K562 (cell line): ENCODE data around the gene PEX5. TPM values are rescaled to one million over a fixed set of nuclear protein-coding genes. Genes with fewer than 3 reads are reported as not detected.

Experiments used
- ATAC-seq: fragments of 200-7000 bp; cut with Tn5 transposase; 3 replicates; pipeline ENCODE4 v1.9.1; 2020; ENCODE audit warnings: moderate library complexity
- BruUV-seq: library from RNA; stranded (reverse); fragments of 400-500 nt; replicated peaks from 2 replicates; lab custom pipeline; 2021; lab: Mats Ljungman, UMichigan
- CTCF ChIA-PET: fragments of 300-600 bp; formaldehyde crosslinking; extraction: SDS; loops from one replicate; lab custom pipeline; 2021; ENCODE audit warnings: low intra/inter-chr PET ratio; lab: Yijun Ruan, JAX
- POLR2A ChIA-PET: fragments of 300-600, 350-650 bp; sonication (Branson Sonifier 250); formaldehyde crosslinking; extraction: SDS; loops from one replicate; lab custom pipeline; 2021; ENCODE audit warnings: antibody characterized with exemption, inconsistent platforms; lab: Yijun Ruan, JAX
- DNase-seq, 4 experiments: peaks; one replicate each; pipeline versions ENCODE4 v3.0.0 to v3.0.0-alpha.2; 2011 to 2018; ENCODE audit warnings: low spot score in 3 of 4, mixed read lengths in 3 of 4; ENCODE audit errors: extremely low read depth in 1 of 4
- FAIRE-seq: peaks from 2 replicates; lab custom pipeline; 2011; peaks lifted over from hg19 to GRCh38; lab: Jason Lieb, UNC
- H2AFZ ChIP-seq: 2 replicates; pipeline ENCODE4 v1.6.0; 2011; ENCODE audit warnings: low read depth, low read length, control low read depth, inconsistent platforms
- H3K27ac ChIP-seq: fragments of 200-600 bp; 3 replicates; pipeline ENCODE4 v1.8.0; 2011; ENCODE audit warnings: low read depth, mild to moderate bottlenecking, control low read depth, inconsistent platforms, low read length, moderate library complexity, mixed read lengths; ENCODE audit errors: extremely low read depth
- H3K27me3 ChIP-seq, 2 experiments: fragments of 300-600 bp in 1 of 2; 2 replicates in 1 of 2; 3 replicates in 1 of 2; pipeline versions ENCODE4 v1.6.0 to v1.8.0; 2011; ENCODE audit warnings: inconsistent platforms in 2 of 2, low read length in 2 of 2, mild to moderate bottlenecking in 1 of 2, mixed read lengths in 1 of 2, moderate library complexity in 1 of 2; ENCODE audit not compliant: control insufficient read depth in 2 of 2, insufficient read depth in 2 of 2
- H3K36me3 ChIP-seq: fragments of 300-600 bp; 3 replicates; pipeline ENCODE4 v1.8.0; 2011; ENCODE audit warnings: mild to moderate bottlenecking, low read length, inconsistent platforms; ENCODE audit not compliant: control insufficient read depth, insufficient read depth
- H3K4me1 ChIP-seq, 2 experiments: fragments of 200-600 bp in 1 of 2; replicated peaks in 1 of 2; 2 replicates in 1 of 2; 3 replicates in 1 of 2; pipeline versions ENCODE4 v1.5.1 to v1.8.0; 2011; ENCODE audit warnings: inconsistent platforms in 2 of 2, low read length in 2 of 2, mild to moderate bottlenecking in 1 of 2, mixed read lengths in 1 of 2, moderate library complexity in 1 of 2; ENCODE audit not compliant: control insufficient read depth in 2 of 2, insufficient read depth in 2 of 2
- H3K4me2 ChIP-seq: 2 replicates; pipeline ENCODE4 v1.6.1; 2011; ENCODE audit warnings: low read length, control low read depth, inconsistent platforms, mixed read lengths; ENCODE audit not compliant: insufficient read depth
- H3K4me3 ChIP-seq: fragments of 200-600 bp; sonication (generic), shearing (Covaris generic); 2 replicates; pipeline ENCODE4 v1.5.1; 2016; ENCODE audit warnings: control low read depth, inconsistent platforms
- H3K79me2 ChIP-seq: fragments of 200-600 bp; 3 replicates; pipeline ENCODE4 v1.8.0; 2011; ENCODE audit warnings: low read length, inconsistent platforms; ENCODE audit not compliant: control insufficient read depth, insufficient read depth
- H3K9ac ChIP-seq, 2 experiments: 2 replicates each; pipeline versions ENCODE4 v1.6.0 to v1.6.1; 2011; ENCODE audit warnings: low read depth in 2 of 2, low read length in 2 of 2, control low read depth in 1 of 2, inconsistent platforms in 1 of 2, mild to moderate bottlenecking in 1 of 2, mixed read lengths in 1 of 2; ENCODE audit not compliant: insufficient read depth in 1 of 2
- H3K9me1 ChIP-seq: one replicate; pipeline ENCODE4 v1.6.0; 2011; ENCODE audit warnings: inconsistent platforms, mild to moderate bottlenecking, low read length, moderate library complexity; ENCODE audit not compliant: control insufficient read depth, insufficient read depth
- H3K9me3 ChIP-seq: replicated peaks from 2 replicates; pipeline ENCODE4 v1.5.1; 2011; ENCODE audit warnings: low read depth, low read length, inconsistent platforms; ENCODE audit not compliant: control insufficient read depth, insufficient read depth
- H4K20me1 ChIP-seq: replicated peaks from 2 replicates; pipeline ENCODE4 v1.6.1; 2011; ENCODE audit warnings: low read length, inconsistent platforms, mixed read lengths; ENCODE audit not compliant: control insufficient read depth, insufficient read depth
- ARHGAP35 ChIP-seq: fragments of 450-650 bp; IDR thresholded peaks from 2 replicates; pipeline ENCODE4 v1.6.1; 2018; ENCODE audit not compliant: partially characterized antibody
- BACH1 ChIP-seq: fragments of 200-800 bp; sonication (Bioruptor generic); IDR thresholded peaks from 2 replicates; pipeline ENCODE4 v1.6.1; 2016; ENCODE audit warnings: missing genetic modification characterization, missing compliant biosample characterization
- BRCA1 ChIP-seq, 2 experiments: fragments of 450-650 bp in 1 of 2; sonication (generic) in 1 of 2; formaldehyde crosslinking in 1 of 2; IDR thresholded peaks; 2 replicates each; pipeline versions ENCODE4 v1.5.0 to v1.6.1; 2017 to 2020; ENCODE audit warnings: mild to moderate bottlenecking in 1 of 2, missing genetic modification reagents in 1 of 2
- CTCFL ChIP-seq: IDR thresholded peaks from 2 replicates; pipeline ENCODE4 v1.6.1; 2011; ENCODE audit warnings: borderline replicate concordance, low read depth, mild to moderate bottlenecking, moderate library complexity, low read length; ENCODE audit not compliant: insufficient read depth, poor library complexity, severe bottlenecking
- NKRF ChIP-seq: fragments of 450-650 bp; IDR thresholded peaks from 2 replicates; pipeline ENCODE4 v1.6.1; 2016; ENCODE audit warnings: borderline replicate concordance
- TAF15 ChIP-seq: fragments of 200-400 bp; formaldehyde crosslinking; IDR thresholded peaks from 2 replicates; pipeline ENCODE4 v1.6.1; 2017; ENCODE audit warnings: mild to moderate bottlenecking, low read depth, low read length, moderate library complexity
- USF1 ChIP-seq: sonication (generic); formaldehyde crosslinking; IDR thresholded peaks from 2 replicates; pipeline ENCODE4 v1.9.0; 2022; ENCODE audit warnings: mild to moderate bottlenecking, missing genetic modification reagents
- ZBTB8A ChIP-seq: fragments of 450-650 bp; IDR thresholded peaks from 2 replicates; pipeline ENCODE4 v1.6.1; 2018; ENCODE audit warnings: mild to moderate bottlenecking, moderate library complexity; ENCODE audit not compliant: partially characterized antibody
- ZNF280B ChIP-seq: fragments of 250-450 bp; sonication (Bioruptor Pico); IDR thresholded peaks from 2 replicates; pipeline ENCODE4 v1.5.1; 2021; ENCODE audit warnings: mild to moderate bottlenecking
- ZNF668 ChIP-seq: fragments of 250-450 bp; sonication (Bioruptor Pico); IDR thresholded peaks from 2 replicates; pipeline ENCODE4 v1.8.0; 2022; ENCODE audit warnings: mild to moderate bottlenecking, inconsistent platforms
- WGBS: fragments of 100-300 bp; shearing (Covaris generic); methylation state at CpG from one replicate; pipeline ENCODE4 v1.1.6; 2016; ENCODE audit warnings: low coverage, mixed read lengths; ENCODE audit not compliant: insufficient coverage; ENCODE audit errors: missing lambda C conversion rate; 5-methylcytosine and 5-hydroxymethylcytosine counted together
- in situ Hi-C: fragments of 300-500 bp; cut with MboI; formaldehyde crosslinking; loops from 4 replicates; pipeline ENCODE4 v1.15.0; 2018; ENCODE audit warnings: inconsistent platforms, mixed read lengths
- intact Hi-C: fragments of 100-400 bp; cut with micrococcal nuclease; formaldehyde crosslinking; loops from 2 replicates; pipeline ENCODE4 v1.14.2; 2022
- polyA plus RNA-seq, 8 experiments: library from polyadenylated mRNA; depleted of rRNA in 4 of 8; stranded (reverse) in 5 of 8; unstranded in 3 of 8; fragments of >200 nt; fragmentation: Nextera tagmentation in 2 of 8; fragmentation: Illumina TruSeq in 1 of 8; extraction: Ambion mirVana in 2 of 8; extraction: Trizol in 1 of 8; gene quantifications; 2 replicates each; pipeline versions ENCODE4 v1.2.1 to v1.2.3, GENCODE V29; 2011 to 2014; ENCODE audit warnings: inconsistent platforms in 1 of 8, missing spikeins in 1 of 8
- total RNA-seq, 7 experiments: library from RNA; depleted of rRNA in 6 of 7; stranded (reverse); fragments of >200 nt in 6 of 7; fragmentation: Illumina TruSeq in 2 of 7; extraction: Trizol in 2 of 7; gene quantifications; 2 replicates each; pipeline versions ENCODE4 v1.2.1 to v1.2.3, GENCODE V29; 2011 to 2021; ENCODE audit warnings: low replicate concordance in 1 of 7
- TF ChIP-seq, protein P1 (sequence below): fragments of 450-650 bp; IDR thresholded peaks from one replicate; pipeline ENCODE4 v1.6.1; 2018; ENCODE audit warnings: mild to moderate bottlenecking, moderate library complexity; ENCODE audit not compliant: partially characterized antibody

Gene PEX5
- total and polyA plus RNA-seq, 9 of the 15 experiments (the other 6 are each of a cell fraction or from before 2014, with no cell fraction given): 1.4 to 26.1 (median 14.0) TPM

DNA sequence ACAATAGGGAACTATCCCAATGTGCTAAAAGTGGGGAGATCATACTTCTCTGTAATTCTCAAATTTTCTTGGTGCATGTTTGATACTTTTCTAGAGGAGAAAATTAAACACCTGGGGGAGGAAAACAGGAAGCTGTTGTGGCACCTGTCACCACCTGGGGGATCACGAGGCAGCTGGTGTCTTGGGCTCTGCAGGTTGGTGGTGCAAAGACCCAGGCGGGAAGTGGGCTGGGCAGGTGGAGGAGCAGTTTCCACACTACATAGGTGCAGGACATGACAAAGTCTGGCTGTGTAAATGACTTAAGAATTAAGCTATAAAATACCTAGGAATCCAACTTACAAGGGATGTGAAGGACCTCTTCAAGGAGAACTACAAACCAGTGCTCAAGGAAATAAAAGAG, 23.2 kb downstream of the PEX5 start:
- no peaks in the 10 kb centered on the region for H3K4me1 ChIP-seq
- H2AFZ ChIP-seq: no peak overlapping the region
- 88% methylated on average over 1 of the region's 2 CpGs for WGBS
- no peak for ATAC-seq
- intact Hi-C loops (no loop called here), in situ Hi-C loops (no loop called here)
- no peaks in the 10 kb centered on the region for H3K9me1 ChIP-seq
- no TSS peak for BruUV-seq
- no peak overlapping the region for H3K4me3 ChIP-seq
- FAIRE-seq: no peak
- H3K27me3 ChIP-seq: no peaks in the 10 kb centered on the region
- peaks cover 46% of the 10 kb centered on the region for H3K36me3 ChIP-seq
- H4K20me1 ChIP-seq: no peaks in the 10 kb centered on the region
- no peak for DNase-seq
- ChIA-PET POLR2A (no interaction called here), CTCF (no interaction called here)
- H3K4me2 ChIP-seq: no peak overlapping the region
- no peaks in the 10 kb centered on the region for H3K79me2 ChIP-seq
- no peak overlapping the region for H3K9ac ChIP-seq
- no peaks in the 10 kb centered on the region for H3K9me3 ChIP-seq
- H3K27ac ChIP-seq: no peak overlapping the region
- TF ChIP-seq ZBTB8A (no peak), ZNF668 (no peak), TAF15 (no peak), ARHGAP35 (no peak), CTCFL (no peak), USF1 (CRISPR knock-in tag) (no peak), BACH1 (tag) (no peak), NKRF (no peak), ZNF280B (no peak), BRCA1 (IDR thresholded peaks at IDR 0.05) (no peak), BRCA1 (CRISPR knock-in tag; IDR thresholded peaks at IDR 0.05) (no peak)
- TF ChIP-seq, protein P1, sequence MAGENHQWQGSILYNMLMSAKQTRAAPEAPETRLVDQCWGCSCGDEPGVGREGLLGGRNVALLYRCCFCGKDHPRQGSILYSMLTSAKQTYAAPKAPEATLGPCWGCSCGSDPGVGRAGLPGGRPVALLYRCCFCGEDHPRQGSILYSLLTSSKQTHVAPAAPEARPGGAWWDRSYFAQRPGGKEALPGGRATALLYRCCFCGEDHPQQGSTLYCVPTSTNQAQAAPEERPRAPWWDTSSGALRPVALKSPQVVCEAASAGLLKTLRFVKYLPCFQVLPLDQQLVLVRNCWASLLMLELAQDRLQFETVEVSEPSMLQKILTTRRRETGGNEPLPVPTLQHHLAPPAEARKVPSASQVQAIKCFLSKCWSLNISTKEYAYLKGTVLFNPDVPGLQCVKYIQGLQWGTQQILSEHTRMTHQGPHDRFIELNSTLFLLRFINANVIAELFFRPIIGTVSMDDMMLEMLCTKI: no peak
